Measurements from ENCODE around the gene G6PC1. TPM values are rescaled to one million over a fixed set of nuclear protein-coding genes. Genes with fewer than 3 reads are reported as not detected.

Gene G6PC1
- total and polyA plus RNA-seq, 2 of the 13 experiments (the other 11 are each of a cell fraction or from before 2014, with no cell fraction given), result 1.7 to 37.9 TPM

- no peak; the same call in 1 of the 2 replicates for TF ChIP-seq ZNF879 (CRISPR knock-in tag; IDR thresholded peaks at IDR 0.05)
- no peak for TF ChIP-seq KLF12 (CRISPR knock-in tag; IDR thresholded peaks at IDR 0.05; ENCODE audit: borderline replicate concordance)
- no peak for TF ChIP-seq SNAI1 (CRISPR knock-in tag; IDR thresholded peaks at IDR 0.05; ENCODE audit: borderline replicate concordance)
- TF ChIP-seq SKI (IDR thresholded peaks at IDR 0.05; ENCODE audit: partially characterized antibody), result no peak
- TF ChIP-seq HDAC2 (CRISPR knock-in tag; IDR thresholded peaks at IDR 0.05), result peak; percentile 74; the same call in 1 of the 2 replicates
- no peak for TF ChIP-seq TGIF2 (CRISPR knock-in tag; IDR thresholded peaks at IDR 0.05)
- TF ChIP-seq TEAD3 (CRISPR knock-in tag; optimal IDR thresholded peaks at IDR 0.05; ENCODE audit: borderline replicate concordance), result no peak
- TF ChIP-seq FOXA3 (CRISPR knock-in tag; IDR thresholded peaks at IDR 0.05), result peak; percentile 42; the same call in 1 of the 2 replicates
- TF ChIP-seq FLYWCH1 (CRISPR knock-in tag; IDR thresholded peaks at IDR 0.05), result no peak
- no peak for TF ChIP-seq ZNF850 (CRISPR knock-in tag; conservative IDR thresholded peaks at IDR 0.05)
- no peak for TF ChIP-seq NONO (IDR thresholded peaks at IDR 0.05)
- no peak; the same call in none of the 2 replicates for TF ChIP-seq NONO (CRISPR knock-in tag; conservative IDR thresholded peaks at IDR 0.05)
- TF ChIP-seq, protein P1, sequence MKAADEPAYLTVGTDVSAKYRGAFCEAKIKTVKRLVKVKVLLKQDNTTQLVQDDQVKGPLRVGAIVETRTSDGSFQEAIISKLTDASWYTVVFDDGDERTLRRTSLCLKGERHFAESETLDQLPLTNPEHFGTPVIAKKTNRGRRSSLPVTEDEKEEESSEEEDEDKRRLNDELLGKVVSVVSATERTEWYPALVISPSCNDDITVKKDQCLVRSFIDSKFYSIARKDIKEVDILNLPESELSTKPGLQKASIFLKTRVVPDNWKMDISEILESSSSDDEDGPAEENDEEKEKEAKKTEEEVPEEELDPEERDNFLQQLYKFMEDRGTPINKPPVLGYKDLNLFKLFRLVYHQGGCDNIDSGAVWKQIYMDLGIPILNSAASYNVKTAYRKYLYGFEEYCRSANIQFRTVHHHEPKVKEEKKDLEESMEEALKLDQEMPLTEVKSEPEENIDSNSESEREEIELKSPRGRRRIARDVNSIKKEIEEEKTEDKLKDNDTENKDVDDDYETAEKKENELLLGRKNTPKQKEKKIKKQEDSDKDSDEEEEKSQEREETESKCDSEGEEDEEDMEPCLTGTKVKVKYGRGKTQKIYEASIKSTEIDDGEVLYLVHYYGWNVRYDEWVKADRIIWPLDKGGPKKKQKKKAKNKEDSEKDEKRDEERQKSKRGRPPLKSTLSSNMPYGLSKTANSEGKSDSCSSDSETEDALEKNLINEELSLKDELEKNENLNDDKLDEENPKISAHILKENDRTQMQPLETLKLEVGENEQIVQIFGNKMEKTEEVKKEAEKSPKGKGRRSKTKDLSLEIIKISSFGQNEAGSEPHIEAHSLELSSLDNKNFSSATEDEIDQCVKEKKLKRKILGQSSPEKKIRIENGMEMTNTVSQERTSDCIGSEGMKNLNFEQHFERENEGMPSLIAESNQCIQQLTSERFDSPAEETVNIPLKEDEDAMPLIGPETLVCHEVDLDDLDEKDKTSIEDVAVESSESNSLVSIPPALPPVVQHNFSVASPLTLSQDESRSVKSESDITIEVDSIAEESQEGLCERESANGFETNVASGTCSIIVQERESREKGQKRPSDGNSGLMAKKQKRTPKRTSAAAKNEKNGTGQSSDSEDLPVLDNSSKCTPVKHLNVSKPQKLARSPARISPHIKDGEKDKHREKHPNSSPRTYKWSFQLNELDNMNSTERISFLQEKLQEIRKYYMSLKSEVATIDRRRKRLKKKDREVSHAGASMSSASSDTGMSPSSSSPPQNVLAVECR (CRISPR knock-in tag; IDR thresholded peaks at IDR 0.05; ENCODE audit: borderline replicate concordance), result peak; percentile 51; the same call in 1 of the 2 replicates
- 0 out of 2 replicates have a peak, but pooled peaks have one; percentile 6 for TF ChIP-seq ZNF121 (CRISPR knock-in tag; IDR thresholded peaks at IDR 0.05)
- no peak for TF ChIP-seq PRDM15 (CRISPR knock-in tag; IDR thresholded peaks at IDR 0.05)
- TF ChIP-seq HNRNPK (IDR thresholded peaks at IDR 0.05; ENCODE audit: low read depth, low read length, poor library complexity, severe bottlenecking), result no peak
- TF ChIP-seq, protein P2, sequence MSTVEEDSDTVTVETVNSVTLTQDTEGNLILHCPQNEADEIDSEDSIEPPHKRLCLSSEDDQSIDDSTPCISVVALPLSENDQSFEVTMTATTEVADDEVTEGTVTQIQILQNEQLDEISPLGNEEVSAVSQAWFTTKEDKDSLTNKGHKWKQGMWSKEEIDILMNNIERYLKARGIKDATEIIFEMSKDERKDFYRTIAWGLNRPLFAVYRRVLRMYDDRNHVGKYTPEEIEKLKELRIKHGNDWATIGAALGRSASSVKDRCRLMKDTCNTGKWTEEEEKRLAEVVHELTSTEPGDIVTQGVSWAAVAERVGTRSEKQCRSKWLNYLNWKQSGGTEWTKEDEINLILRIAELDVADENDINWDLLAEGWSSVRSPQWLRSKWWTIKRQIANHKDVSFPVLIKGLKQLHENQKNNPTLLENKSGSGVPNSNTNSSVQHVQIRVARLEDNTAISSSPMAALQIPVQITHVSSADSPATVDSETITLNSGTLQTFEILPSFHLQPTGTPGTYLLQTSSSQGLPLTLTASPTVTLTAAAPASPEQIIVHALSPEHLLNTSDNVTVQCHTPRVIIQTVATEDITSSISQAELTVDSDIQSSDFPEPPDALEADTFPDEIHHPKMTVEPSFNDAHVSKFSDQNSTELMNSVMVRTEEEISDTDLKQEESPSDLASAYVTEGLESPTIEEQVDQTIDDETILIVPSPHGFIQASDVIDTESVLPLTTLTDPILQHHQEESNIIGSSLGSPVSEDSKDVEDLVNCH (CRISPR knock-in tag; IDR thresholded peaks at IDR 0.05), result no peak
- TF ChIP-seq POLR2AphosphoS5 (IDR thresholded peaks at IDR 0.05; ENCODE audit: low read depth, low read length), result peak; percentile 52
- TF ChIP-seq ZNF343 (CRISPR knock-in tag; IDR thresholded peaks at IDR 0.05), result 0 out of 2 replicates have a peak, but pooled peaks have one; percentile 14
These were observed 45.5 kb upstream of the G6PC1 start (continued) for GRCh38 chr17:42855048-42855596.

Data from HepG2 (cell line).